ENCODE data around the gene AGPAT4. TPM values are rescaled to one million over a fixed set of nuclear protein-coding genes. Genes with fewer than 3 reads are reported as not detected.

Gene AGPAT4
- total and polyA plus RNA-seq, 5 donors: 1.5 to 5.1 (median 3.1) TPM

DNA sequence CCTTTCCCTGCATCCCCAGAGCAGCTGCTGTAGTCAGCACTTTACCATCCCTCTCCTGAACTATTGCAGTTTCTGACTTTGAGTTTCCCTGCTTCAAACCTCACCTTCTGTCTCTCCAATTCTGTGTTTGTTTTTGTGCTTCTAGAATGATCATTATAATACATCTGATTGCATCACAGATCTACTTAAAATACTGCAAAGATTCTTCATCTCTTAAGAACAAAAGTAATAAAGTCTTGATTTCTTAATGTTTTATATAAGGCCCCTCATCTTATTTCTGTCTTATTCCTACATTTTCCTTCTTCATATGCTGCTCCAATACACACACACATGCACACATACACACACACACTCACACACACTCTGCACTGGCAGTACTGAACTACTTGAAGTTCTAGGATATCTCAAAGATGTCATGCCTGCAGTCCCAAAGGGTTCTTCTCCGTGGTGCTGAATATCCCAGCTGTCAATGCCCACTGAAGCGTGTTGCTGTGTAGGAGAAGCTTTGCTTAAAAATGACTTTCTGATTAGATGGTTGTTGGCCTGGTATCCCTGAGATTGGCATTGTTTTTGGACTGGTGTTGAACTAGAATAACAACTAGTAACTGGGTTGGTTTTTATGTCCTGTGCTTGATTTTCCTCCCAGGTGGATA, 185.1 kb downstream of the AGPAT4 start:
- WGBS: 63% methylated on average over 2 of the region's 2 CpGs
- intact Hi-C loops (cut with DNase I): no loop called here
- H3K27ac ChIP-seq (ENCODE audit: low read length): no peak overlapping the region
- no peaks in the 10 kb centered on the region for H3K9me3 ChIP-seq (ENCODE audit: control insufficient read depth, low read length)
- no peaks in the 10 kb centered on the region for H3K27me3 ChIP-seq (ENCODE audit: control insufficient read depth, insufficient read depth)
- H3K4me1 ChIP-seq (ENCODE audit: control insufficient read depth, insufficient read depth, low read length): no peaks in the 10 kb centered on the region
- DNase-seq: no peak
- H3K4me3 ChIP-seq (ENCODE audit: low read length): no peak overlapping the region
- no peak for ATAC-seq

DNA sequence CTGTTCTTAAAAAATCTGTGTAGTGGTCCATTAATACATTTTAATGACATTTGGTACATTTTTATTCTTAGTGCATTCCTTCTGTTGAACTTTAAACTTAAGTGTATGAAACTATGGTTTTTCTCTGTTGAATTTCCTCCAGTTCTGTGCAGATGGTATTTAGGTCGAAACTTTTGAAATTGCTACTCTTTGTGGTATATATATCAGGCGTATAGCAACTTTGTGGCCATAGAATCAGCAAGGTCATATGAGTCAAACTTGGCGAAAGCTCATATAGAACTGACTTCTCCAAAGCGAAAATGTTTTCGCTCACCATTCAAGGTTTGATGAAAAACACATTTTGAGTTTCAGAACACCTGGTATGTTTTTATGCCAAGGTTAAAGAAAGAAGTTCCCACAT, 188.6 kb downstream of the AGPAT4 start:
- Histone ChIP-seq H3K27ac (ENCODE audit: low read length) (no peak overlapping the region), H3K4me1 (ENCODE audit: control insufficient read depth, insufficient read depth, low read length) (no peaks in the 10 kb centered on the region), H3K27me3 (ENCODE audit: control insufficient read depth, insufficient read depth) (no peaks in the 10 kb centered on the region), H3K9me3 (ENCODE audit: control insufficient read depth, low read length) (no peaks in the 10 kb centered on the region), H3K4me3 (ENCODE audit: low read length) (no peak overlapping the region)
- 98% methylated on average over 5 of the region's 5 CpGs for WGBS
- no peak for DNase-seq
- intact Hi-C loops (cut with DNase I): no loop called here
- no peak for ATAC-seq

DNA sequence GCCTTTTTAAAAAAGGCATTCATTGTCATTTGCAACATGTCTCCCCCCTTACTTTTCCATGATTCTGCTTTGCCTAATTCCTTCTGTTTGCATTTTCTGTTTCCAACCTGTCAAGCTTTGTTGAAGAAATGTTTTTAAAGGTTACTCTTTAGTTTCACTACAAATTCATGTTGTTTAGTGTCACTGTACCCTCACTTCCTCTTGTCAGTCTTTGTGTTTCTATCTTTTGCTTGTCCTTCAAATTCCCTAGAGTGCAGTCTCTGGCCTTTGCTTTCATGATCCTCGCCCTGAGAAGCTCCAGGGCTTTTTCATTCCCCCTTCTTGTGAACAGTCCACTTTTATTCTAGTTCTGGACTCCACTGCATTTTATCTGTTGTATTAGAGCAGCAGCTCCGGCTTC, 191.6 kb downstream of the AGPAT4 start:
- 72% methylated on average over 2 of the region's 2 CpGs for WGBS
- ATAC-seq (no peak), DNase-seq (no peak)
- Histone ChIP-seq H3K27ac (ENCODE audit: low read length) (no peak overlapping the region), H3K27me3 (ENCODE audit: control insufficient read depth, insufficient read depth) (no peaks in the 10 kb centered on the region), H3K9me3 (ENCODE audit: control insufficient read depth, low read length) (no peaks in the 10 kb centered on the region), H3K4me1 (ENCODE audit: control insufficient read depth, insufficient read depth, low read length) (no peaks in the 10 kb centered on the region), H3K4me3 (ENCODE audit: low read length) (no peak overlapping the region)
- intact Hi-C loops (cut with DNase I): no loop called here

DNA sequence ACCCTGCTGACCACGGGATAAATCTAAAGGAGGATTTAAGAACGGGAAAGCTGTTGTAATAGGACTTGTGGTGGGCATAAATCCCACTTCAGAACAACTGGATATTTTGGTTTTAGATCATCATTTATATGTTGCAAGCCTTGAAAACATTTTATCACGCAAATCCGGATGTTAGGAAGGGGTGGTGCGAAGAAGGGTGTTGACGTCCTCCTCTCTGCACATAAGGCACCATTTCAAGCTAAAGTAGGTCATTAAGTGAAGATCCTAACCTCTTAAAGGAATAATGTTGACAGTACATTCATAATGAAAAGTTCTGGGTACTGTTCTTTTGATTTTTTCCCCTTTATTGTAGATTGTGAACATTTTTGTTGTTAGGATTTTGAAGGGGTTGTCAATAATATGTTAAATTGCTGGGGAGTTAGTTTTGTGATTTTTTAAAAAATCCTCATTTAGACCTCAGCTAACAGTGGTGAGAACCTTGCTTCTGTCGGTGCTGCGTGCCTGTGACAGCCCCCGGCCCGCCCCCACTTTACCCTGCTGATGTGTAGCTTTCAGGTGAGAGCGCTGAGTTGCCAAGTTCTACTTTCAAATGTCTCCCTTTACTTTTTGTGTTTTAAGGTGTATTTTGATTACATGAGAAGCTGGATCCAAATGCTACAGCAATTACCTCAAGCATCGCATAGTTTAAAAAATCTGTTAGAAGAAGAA, 193.4 kb downstream of the AGPAT4 start:
- ATAC-seq (no peak), DNase-seq (no peak)
- H3K4me3 ChIP-seq (ENCODE audit: low read length): no peak overlapping the region
- H3K27ac ChIP-seq (ENCODE audit: low read length): no peak overlapping the region
- WGBS: 87% methylated on average over 12 of the region's 12 CpGs
- intact Hi-C loops (cut with DNase I): no loop called here
- H3K4me1 ChIP-seq (ENCODE audit: control insufficient read depth, insufficient read depth, low read length): no peaks in the 10 kb centered on the region
- no peaks in the 10 kb centered on the region for H3K9me3 ChIP-seq (ENCODE audit: control insufficient read depth, low read length)
- H3K27me3 ChIP-seq (ENCODE audit: control insufficient read depth, insufficient read depth): no peaks in the 10 kb centered on the region
